ENCODE data around the gene WDR91.

DNA sequence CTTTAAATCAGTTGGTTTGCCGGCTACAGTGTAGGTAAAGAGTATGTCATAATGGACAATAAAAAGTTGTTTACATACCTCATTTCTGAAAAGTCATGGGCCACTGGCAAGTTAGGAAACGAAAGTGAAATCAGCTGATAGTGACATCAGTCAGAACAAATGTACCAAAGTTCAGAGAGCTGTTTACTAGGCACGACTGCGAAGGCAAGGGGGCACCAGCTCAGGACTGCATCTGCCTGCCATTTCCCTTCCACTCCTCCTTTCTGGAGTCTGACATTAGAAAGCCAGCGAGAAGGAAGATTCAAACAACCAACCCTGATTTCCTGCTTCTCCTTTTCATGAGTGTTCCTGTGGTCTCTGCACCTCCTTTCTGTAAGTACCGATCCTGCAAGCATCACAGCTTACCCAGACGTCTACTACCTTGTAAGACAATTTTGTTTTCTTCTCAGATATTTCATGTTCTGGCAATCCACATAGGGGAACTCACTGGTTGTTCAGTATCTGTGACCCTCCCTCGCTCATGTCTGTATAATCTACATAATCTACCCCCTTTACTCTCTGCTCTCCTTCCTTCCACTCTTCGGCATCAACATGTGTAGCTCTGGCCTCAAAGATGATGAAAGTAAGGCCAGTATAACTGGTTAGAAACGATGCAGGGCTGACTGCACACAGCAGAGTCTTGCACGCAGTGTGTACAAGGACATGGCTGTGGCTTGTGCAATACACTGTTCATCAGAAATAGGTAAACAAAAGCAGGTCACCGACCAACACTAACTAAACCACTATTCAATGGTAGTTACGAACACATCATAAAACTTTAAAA lies 63.2 kb downstream of the WDR91 start, which contains the start of gene TMEM140:
- TF ChIP-seq CTCF (conservative IDR thresholded peaks at IDR 0.05 in 1 of 2, IDR thresholded peaks at IDR 0.05 in 1 of 2; ENCODE audit: extremely low read depth in 1 of 2, insufficient read depth in 1 of 2, low read depth in 1 of 2, low read length in 2 of 2) = no peak
- TF ChIP-seq EZH2 (IDR thresholded peaks at IDR 0.05; ENCODE audit: borderline replicate concordance, low read length) = no peak
